KMS-11 (cell line): ENCODE measurements around the gene FBXL7.

ENCODE experiments used
- H2AFZ ChIP-seq: fragments of 200-600 bp; sonication (generic); 2 replicates; pipeline ENCODE4 v1.6.1; 2016; ENCODE audit warnings: antibody characterized with exemption, mixed run types, low read depth
- H3K27ac ChIP-seq: fragments of 200-600 bp; sonication (generic); 2 replicates; pipeline ENCODE4 v1.6.1; 2016; ENCODE audit warnings: mild to moderate bottlenecking, mixed run types
- H3K27me3 ChIP-seq: fragments of 200-600 bp; sonication (generic); 2 replicates; pipeline ENCODE4 v1.6.1; 2017; ENCODE audit warnings: mild to moderate bottlenecking, low read depth, mixed run types, moderate library complexity; ENCODE audit not compliant: insufficient read depth
- H3K36me3 ChIP-seq: fragments of 200-600 bp; sonication (generic); 2 replicates; pipeline ENCODE4 v1.6.1; 2017; ENCODE audit warnings: mild to moderate bottlenecking, mixed run types; ENCODE audit not compliant: insufficient read depth
- H3K4me1 ChIP-seq: fragments of 200-600 bp; sonication (generic); 2 replicates; pipeline ENCODE4 v1.6.1; 2016; ENCODE audit warnings: mild to moderate bottlenecking, low read depth, mixed run types; ENCODE audit not compliant: poor library complexity, severe bottlenecking
- H3K4me2 ChIP-seq: fragments of 200-600 bp; sonication (generic); 2 replicates; pipeline ENCODE4 v1.7.0; 2016; ENCODE audit warnings: mild to moderate bottlenecking, mixed run types
- H3K4me3 ChIP-seq: fragments of 200-600 bp; sonication (generic); IDR thresholded peaks from 2 replicates; pipeline ENCODE4 v1.6.1; 2017; ENCODE audit warnings: low read depth, low read length, mixed read lengths; ENCODE audit not compliant: insufficient read depth
- H3K79me2 ChIP-seq: fragments of 200-600 bp; sonication (generic); 2 replicates; pipeline ENCODE4 v1.6.1; 2016; ENCODE audit warnings: low read depth, mixed run types; ENCODE audit not compliant: insufficient read depth
- H3K9ac ChIP-seq: fragments of 200-600 bp; sonication (generic); 2 replicates; pipeline ENCODE4 v1.6.1; 2016; ENCODE audit warnings: mild to moderate bottlenecking, mixed run types
- H4K20me1 ChIP-seq: fragments of 200-600 bp; sonication (generic); 2 replicates; pipeline ENCODE4 v1.6.1; 2016; ENCODE audit warnings: mild to moderate bottlenecking, mixed run types; ENCODE audit not compliant: insufficient read depth
- TF ChIP-seq, protein P1 (sequence below): fragments of 200-600 bp; sonication (generic); conservative IDR thresholded peaks from 2 replicates; pipeline ENCODE4 v1.6.1; 2017; ENCODE audit warnings: low read depth, mild to moderate bottlenecking, antibody characterized with exemption, low read length, moderate library complexity, mixed read lengths

FBXL7 gene

DNA sequence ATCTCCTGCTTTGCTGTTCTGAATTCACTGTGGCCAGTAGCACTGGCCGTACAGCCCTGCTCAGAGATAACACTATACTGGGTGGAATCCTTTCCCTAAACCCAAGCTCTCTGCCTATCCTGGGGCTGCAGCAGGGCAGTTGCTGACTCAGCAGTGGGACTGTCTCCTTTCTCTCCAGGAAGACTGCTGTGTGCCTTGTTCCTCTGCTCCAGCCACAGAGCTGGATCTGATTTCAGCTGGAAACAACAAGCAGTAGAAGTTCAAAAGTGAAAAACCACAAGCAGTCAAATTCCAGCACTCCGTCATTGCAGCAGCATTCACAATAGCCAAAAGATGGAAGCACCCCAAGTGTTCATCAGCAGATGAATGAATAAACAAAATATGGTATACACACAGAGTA lies 105.0 kb downstream of the FBXL7 start:
- Histone ChIP-seq H3K79me2 (peaks cover 4% of the 10 kb centered on the region; the same call in 1 of the 2 replicates), H4K20me1 (no peaks in the 10 kb centered on the region; the same call in 1 of the 2 replicates), H3K4me3 (no peak overlapping the region), H3K4me2 (peak overlapping the region; percentile 18; the same call in 1 of the 2 replicates), H3K27me3 (no peaks in the 10 kb centered on the region), H2AFZ (no peak overlapping the region), H3K4me1 (peaks cover 20% of the 10 kb centered on the region), H3K27ac (no peak overlapping the region), H3K9ac (no peak overlapping the region), H3K36me3 (no peaks in the 10 kb centered on the region)
- TF ChIP-seq, protein P1, sequence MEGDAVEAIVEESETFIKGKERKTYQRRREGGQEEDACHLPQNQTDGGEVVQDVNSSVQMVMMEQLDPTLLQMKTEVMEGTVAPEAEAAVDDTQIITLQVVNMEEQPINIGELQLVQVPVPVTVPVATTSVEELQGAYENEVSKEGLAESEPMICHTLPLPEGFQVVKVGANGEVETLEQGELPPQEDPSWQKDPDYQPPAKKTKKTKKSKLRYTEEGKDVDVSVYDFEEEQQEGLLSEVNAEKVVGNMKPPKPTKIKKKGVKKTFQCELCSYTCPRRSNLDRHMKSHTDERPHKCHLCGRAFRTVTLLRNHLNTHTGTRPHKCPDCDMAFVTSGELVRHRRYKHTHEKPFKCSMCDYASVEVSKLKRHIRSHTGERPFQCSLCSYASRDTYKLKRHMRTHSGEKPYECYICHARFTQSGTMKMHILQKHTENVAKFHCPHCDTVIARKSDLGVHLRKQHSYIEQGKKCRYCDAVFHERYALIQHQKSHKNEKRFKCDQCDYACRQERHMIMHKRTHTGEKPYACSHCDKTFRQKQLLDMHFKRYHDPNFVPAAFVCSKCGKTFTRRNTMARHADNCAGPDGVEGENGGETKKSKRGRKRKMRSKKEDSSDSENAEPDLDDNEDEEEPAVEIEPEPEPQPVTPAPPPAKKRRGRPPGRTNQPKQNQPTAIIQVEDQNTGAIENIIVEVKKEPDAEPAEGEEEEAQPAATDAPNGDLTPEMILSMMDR: no peak

- peaks cover 20% of the 10 kb centered on the region for H3K4me1 ChIP-seq
- no peak overlapping the region for H2AFZ ChIP-seq
- TF ChIP-seq, protein P1: no peak
- no peak overlapping the region for H3K9ac ChIP-seq
- H3K4me2 ChIP-seq: no peak overlapping the region
- no peaks in the 10 kb centered on the region for H3K27me3 ChIP-seq
- H3K27ac ChIP-seq: no peak overlapping the region
- H3K4me3 ChIP-seq: no peak overlapping the region
- H3K36me3 ChIP-seq: no peaks in the 10 kb centered on the region
- H4K20me1 ChIP-seq: no peaks in the 10 kb centered on the region; the same call in 1 of the 2 replicates
- peaks cover 4% of the 10 kb centered on the region; the same call in 1 of the 2 replicates for H3K79me2 ChIP-seq
Observed at GRCh38 chr5:15606197-15606596, 106.2 kb downstream of the FBXL7 start.

GRCh38 chr5:15607076-15607475 lies 107.1 kb downstream of the FBXL7 start:
- Histone ChIP-seq H4K20me1 (no peaks in the 10 kb centered on the region; the same call in 1 of the 2 replicates), H2AFZ (no peak overlapping the region), H3K36me3 (no peaks in the 10 kb centered on the region), H3K4me2 (no peak overlapping the region), H3K4me1 (peaks cover 20% of the 10 kb centered on the region), H3K27ac (no peak overlapping the region), H3K9ac (no peak overlapping the region), H3K27me3 (no peaks in the 10 kb centered on the region), H3K4me3 (no peak overlapping the region), H3K79me2 (peaks cover 4% of the 10 kb centered on the region; the same call in 1 of the 2 replicates)
- TF ChIP-seq, protein P1: no peak

- Histone ChIP-seq H3K4me1 (peaks cover 11% of the 10 kb centered on the region), H2AFZ (no peak overlapping the region), H3K9ac (no peak overlapping the region), H3K79me2 (peaks cover 4% of the 10 kb centered on the region; the same call in 1 of the 2 replicates), H3K36me3 (no peaks in the 10 kb centered on the region), H4K20me1 (no peaks in the 10 kb centered on the region; the same call in 1 of the 2 replicates), H3K27ac (no peak overlapping the region), H3K4me2 (no peak overlapping the region), H3K27me3 (no peaks in the 10 kb centered on the region), H3K4me3 (no peak overlapping the region)
- TF ChIP-seq, protein P1: no peak
Observed at GRCh38 chr5:15609076-15609725, 109.2 kb downstream of the FBXL7 start.
